Right lobe of liver (tissue), 6 donors: ENCODE measurements around the gene FLRT3. TPM values are rescaled to one million over a fixed set of nuclear protein-coding genes. Genes with fewer than 3 reads are reported as not detected.

ENCODE experiments used
- ATAC-seq, 4 donors: fragments of 200-7000 bp; cut with Tn5 transposase; one replicate each; pipeline ENCODE4 v1.9.1; 2020; ENCODE audit warnings: mild to moderate bottlenecking in 4 of 4, moderate library complexity in 4 of 4
- DNase-seq, 3 donors: peaks; one replicate each; pipeline ENCODE4 v3.0.0-alpha.2; 2020
- H3K27ac ChIP-seq, 3 donors: fragments of 200-600 bp; one replicate each; pipeline ENCODE4 v1.8.0; 2022
- H3K27me3 ChIP-seq, 2 donors: fragments of 200-600 bp; one replicate each; pipeline ENCODE4 v1.8.0; 2022
- H3K36me3 ChIP-seq, 4 donors: fragments of 200-600 bp; sonication (generic) in 1 of 4; one replicate each; pipeline versions ENCODE4 v1.5.1 to v1.8.0; 2017 to 2022; ENCODE audit warnings: control low read depth in 1 of 4
- H3K4me1 ChIP-seq, 4 donors: fragments of 200-600 bp; sonication (generic) in 1 of 4; one replicate each; pipeline versions ENCODE4 v1.5.1 to v1.8.0; 2017 to 2022; ENCODE audit warnings: control low read depth in 1 of 4
- H3K4me3 ChIP-seq, 3 donors: fragments of 200-600 bp; one replicate each; pipeline ENCODE4 v1.8.0; 2022
- H3K9me3 ChIP-seq, 4 donors: fragments of 200-600 bp; sonication (generic) in 1 of 4; one replicate each; pipeline versions ENCODE4 v1.5.1 to v1.8.0; 2017 to 2022; ENCODE audit warnings: control low read depth in 1 of 4
- CTCF ChIP-seq, 4 donors: fragments of 200-600 bp in 3 of 4; fragments of 450-650 bp in 1 of 4; IDR thresholded peaks; one replicate each; pipeline versions ENCODE4 v1.5.1 to v1.8.0; 2016 to 2022; ENCODE audit warnings: antibody characterized with exemption in 4 of 4, mild to moderate bottlenecking in 2 of 4
- POLR2A ChIP-seq: fragments of 450-650 bp; IDR thresholded peaks from one replicate; pipeline ENCODE4 v1.6.1; 2017; ENCODE audit warnings: antibody characterized with exemption, mild to moderate bottlenecking
- WGBS: methylation state at CpG from one replicate; pipeline ENCODE4 v1.1.6; 2018; ENCODE audit warnings: low coverage, low lambda C conversion rate; ENCODE audit not compliant: insufficient coverage; ENCODE audit errors: missing lambda C conversion rate; 5-methylcytosine and 5-hydroxymethylcytosine counted together
- intact Hi-C, 2 donors: fragments of 100-400 bp; cut with DNase I; formaldehyde crosslinking; loops; one replicate each; pipeline versions ENCODE4 v1.11.2 to v1.14.1; 2022
- long read RNA-seq: library from polyadenylated mRNA; unstranded; transcript quantifications from one replicate; pipeline ENCODE4 v2.0.0, GENCODE V29; 2019
- total RNA-seq, 6 experiments: library from RNA; depleted of rRNA in 2 of 6; stranded (reverse); fragments of >200 nt in 2 of 6; fragmentation: NEBNext Ultra II Directional in 3 of 6; extraction: Animal tissue kit (Norgen Biotek cat#: 25700) in 3 of 6; gene quantifications; one replicate each; pipeline versions ENCODE4 v1.1.0 to v1.2.4, GENCODE V29; 2016 to 2023
- donor health status: DM: no; HTN: yes; CAD: no.
- donor health status: DM: no; HTN: no; CAD: no.
- donor health status: DM: no; HTN: no; CAD: no.
- donor health status: DM: no; HTN: yes; CAD: no.
- donor health status: DM: no; HTN: yes; CAD: no.

FLRT3 gene
- 10 to 100 TPM in 3 of 6 experiments, 1 to 10 TPM in 3; 3.5 to 15.2 (median 11.3) TPM for total RNA-seq
- long read RNA-seq, partial matches to known transcripts, result 0 of 2 reads
- long read RNA-seq, other reads (novel, unspliced or antisense), result 0 of 2 reads

- H3K4me3 ChIP-seq, result peak within 1 kb of the TSS; percentile 28 to 56 (median 54)
- intact Hi-C loops, result no loop called here
- TF ChIP-seq POLR2A (peak; percentile 97), CTCF (IDR thresholded peaks at IDR 0.05) (peak; percentile 67 to 90 (median 84))
- WGBS, result 34% methylated on average over 11 of the region's 12 CpGs
- H3K27me3 ChIP-seq, result no peaks in the 10 kb centered on the region
- H3K4me1 ChIP-seq, result peaks cover 0 to 32% (median 0%) of the 10 kb centered on the region in 4 donors
- ATAC-seq (peak; percentile 91 to 97 (median 93)), DNase-seq (peak; percentile 72 to 89 (median 80))
- H3K9me3 ChIP-seq, result no peaks in the 10 kb centered on the region
- H3K36me3 ChIP-seq, result no peaks in the 10 kb centered on the region
- peak within 1 kb of the TSS; percentile 46 to 79 (median 78) for H3K27ac ChIP-seq
Measured at GRCh38 chr20:14337400-14338171, at the start of gene FLRT3. FLRT3 (minus strand) TSS chr20:14337612; CDS start chr20:14327506, 10,106 bp downstream.

GRCh38 chr20:14386726-14387125, 49.3 kb upstream of the FLRT3 start:
- no peak for TF ChIP-seq CTCF (IDR thresholded peaks at IDR 0.05)
- DNase-seq, result no peak
- no peaks in the 10 kb centered on the region for H3K36me3 ChIP-seq
- no peaks in the 10 kb centered on the region for H3K4me1 ChIP-seq
- no peaks in the 10 kb centered on the region for H3K9me3 ChIP-seq
- no peaks in the 10 kb centered on the region for H3K27me3 ChIP-seq
- H3K27ac ChIP-seq, result no peak overlapping the region
- intact Hi-C loops, result no loop called here
- H3K4me3 ChIP-seq, result no peak overlapping the region
- WGBS, result 75% methylated on average over 3 of the region's 4 CpGs
- no peak for ATAC-seq

GRCh38 chr20:14385176-14385740, 47.8 kb upstream of the FLRT3 start:
- no peak overlapping the region for H3K27ac ChIP-seq
- no peaks in the 10 kb centered on the region for H3K4me1 ChIP-seq
- no peaks in the 10 kb centered on the region for H3K36me3 ChIP-seq
- intact Hi-C loops, result no loop called here
- no peak overlapping the region for H3K4me3 ChIP-seq
- ATAC-seq, result no peak
- DNase-seq, result no peak
- 85% methylated on average over 2 of the region's 2 CpGs for WGBS
- no peaks in the 10 kb centered on the region for H3K9me3 ChIP-seq
- no peaks in the 10 kb centered on the region for H3K27me3 ChIP-seq
- TF ChIP-seq CTCF (IDR thresholded peaks at IDR 0.05) (no peak), POLR2A (no peak)

- ATAC-seq (no peak), DNase-seq (no peak)
- Histone ChIP-seq H3K36me3 (no peaks in the 10 kb centered on the region), H3K4me3 (no peak overlapping the region), H3K27me3 (no peaks in the 10 kb centered on the region), H3K4me1 (no peaks in the 10 kb centered on the region), H3K9me3 (no peaks in the 10 kb centered on the region), H3K27ac (no peak overlapping the region)
- intact Hi-C loops, result no loop called here
- TF ChIP-seq CTCF (IDR thresholded peaks at IDR 0.05), result no peak
- TF ChIP-seq POLR2A, result no peak
- 46% methylated on average over 1 of the region's 1 CpG for WGBS
Measured at GRCh38 chr20:14384416-14385175, 47.2 kb upstream of the FLRT3 start.
